Measurements from ENCODE around the gene PFKP. TPM values are rescaled to one million over a fixed set of nuclear protein-coding genes. Genes with fewer than 3 reads are reported as not detected.

The PFKP gene
- polyA plus RNA-seq, 2 of the 4 experiments (the other 2 are of a cell fraction) = 164 to 279 TPM

DNA sequence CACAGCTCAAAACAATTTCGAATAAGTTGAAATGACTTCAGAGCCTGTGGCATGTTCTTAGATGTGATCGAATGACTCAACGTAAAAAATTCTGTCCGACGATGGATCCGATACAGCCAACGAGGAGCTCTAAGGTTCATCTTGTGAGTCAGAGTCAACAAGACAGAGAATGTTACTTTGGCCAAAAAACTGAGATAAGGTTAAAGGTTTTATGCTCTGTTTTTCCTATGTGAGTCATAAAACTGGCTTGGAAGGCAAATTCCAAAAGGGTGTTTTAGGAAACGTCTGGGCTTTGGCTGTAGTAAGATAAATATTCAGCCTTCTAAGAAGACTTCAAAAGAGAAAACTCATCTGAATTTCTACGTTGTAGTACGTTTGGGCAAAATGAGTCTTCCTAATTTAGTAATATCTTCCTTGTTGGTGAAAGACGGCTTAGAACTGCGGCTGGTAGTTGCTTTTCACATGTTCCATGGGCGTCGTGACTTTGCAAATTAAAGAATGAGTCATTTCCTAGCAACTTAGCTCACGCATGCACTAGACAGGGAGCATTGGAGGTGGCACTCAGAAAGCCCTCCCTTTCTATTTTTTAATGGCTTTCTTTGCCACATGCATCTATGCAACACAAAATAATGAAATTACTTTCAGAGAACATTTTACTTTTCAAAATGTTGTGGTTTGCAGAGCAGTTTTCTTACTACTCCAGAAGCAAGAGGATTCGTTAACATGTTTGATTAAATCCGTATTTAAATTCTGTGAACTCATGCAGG, 28.2 kb downstream of the PFKP start:
- H3K4me2 ChIP-seq = peak overlapping the region; percentile 89
- peak; percentile 71 to 82 for ATAC-seq
- 2% methylated on average over 17 of the region's 17 CpGs for WGBS (ENCODE audit: missing lambda C conversion rate)
- H3K9me3 ChIP-seq = no peaks in the 10 kb centered on the region
- ChIA-PET CTCF (interaction anchor here (0.8 to 1.9 kb wide), 6 partner anchors 10 to 51 kb away, joined by 3 to 5 read pairs (median 4); no protein-coding TSS in a partner anchor), POLR2A (interaction anchor here (1.2 to 3.2 kb wide), 7 partner anchors 12 to 77 kb away, joined by 3 to 33 read pairs (median 8); partner anchors contain the start of gene PITRM1)
- peak overlapping the region; percentile 92 to 99 for H3K27ac ChIP-seq
- H3K4me3 ChIP-seq = peak overlapping the region; percentile 29
- peaks cover 90% of the 10 kb centered on the region for H3K4me1 ChIP-seq
- DNase-seq (ENCODE audit: low read depth in 1 of 2, low spot score in 1 of 2) = peak; percentile 92 to 98
- FAIRE-seq = peak; percentile 85
- TF ChIP-seq, protein P1, sequence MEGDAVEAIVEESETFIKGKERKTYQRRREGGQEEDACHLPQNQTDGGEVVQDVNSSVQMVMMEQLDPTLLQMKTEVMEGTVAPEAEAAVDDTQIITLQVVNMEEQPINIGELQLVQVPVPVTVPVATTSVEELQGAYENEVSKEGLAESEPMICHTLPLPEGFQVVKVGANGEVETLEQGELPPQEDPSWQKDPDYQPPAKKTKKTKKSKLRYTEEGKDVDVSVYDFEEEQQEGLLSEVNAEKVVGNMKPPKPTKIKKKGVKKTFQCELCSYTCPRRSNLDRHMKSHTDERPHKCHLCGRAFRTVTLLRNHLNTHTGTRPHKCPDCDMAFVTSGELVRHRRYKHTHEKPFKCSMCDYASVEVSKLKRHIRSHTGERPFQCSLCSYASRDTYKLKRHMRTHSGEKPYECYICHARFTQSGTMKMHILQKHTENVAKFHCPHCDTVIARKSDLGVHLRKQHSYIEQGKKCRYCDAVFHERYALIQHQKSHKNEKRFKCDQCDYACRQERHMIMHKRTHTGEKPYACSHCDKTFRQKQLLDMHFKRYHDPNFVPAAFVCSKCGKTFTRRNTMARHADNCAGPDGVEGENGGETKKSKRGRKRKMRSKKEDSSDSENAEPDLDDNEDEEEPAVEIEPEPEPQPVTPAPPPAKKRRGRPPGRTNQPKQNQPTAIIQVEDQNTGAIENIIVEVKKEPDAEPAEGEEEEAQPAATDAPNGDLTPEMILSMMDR (IDR thresholded peaks at IDR 0.05) = no peak
- TF ChIP-seq JUN (IDR thresholded peaks at IDR 0.05) (peak; percentile 97), RCOR1 (IDR thresholded peaks at IDR 0.05; ENCODE audit: low read depth, low read length) (no peak), MYC (IDR thresholded peaks at IDR 0.05; ENCODE audit: borderline replicate concordance, low read length) (no peak), KDM1A (IDR thresholded peaks at IDR 0.05; ENCODE audit: low read depth) (no peak), TFCP2L1 (CRISPR knock-in tag; IDR thresholded peaks at IDR 0.05) (0 out of 2 replicates have a peak, but pooled peaks have one; percentile 9), RAD21 (conservative IDR thresholded peaks at IDR 0.05 in 1 of 2, IDR thresholded peaks at IDR 0.05 in 1 of 2) (peak in 1 of 2 experiments; percentile 7; a peak in 1 of 5 replicates), CHD2 (IDR thresholded peaks at IDR 0.05; ENCODE audit: low read length, partially characterized antibody) (no peak), SREBF2 (IDR thresholded peaks at IDR 0.05) (no peak), FOXS1 (CRISPR knock-in tag; IDR thresholded peaks at IDR 0.05) (peak; percentile 14; the same call in 1 of the 2 replicates), FOSB (CRISPR knock-in tag; IDR thresholded peaks at IDR 0.05) (no peak), BHLHE40 (IDR thresholded peaks at IDR 0.05; ENCODE audit: low read depth, low read length) (no peak), CBX8 (IDR thresholded peaks at IDR 0.05) (no peak), JUNB (IDR thresholded peaks at IDR 0.05) (peak; percentile 100), ESRRA (IDR thresholded peaks at IDR 0.05; ENCODE audit: borderline replicate concordance, low read length) (no peak), EHMT2 (IDR thresholded peaks at IDR 0.05; ENCODE audit: low read depth) (no peak), ZFP36 (IDR thresholded peaks at IDR 0.05; ENCODE audit: borderline replicate concordance, partially characterized antibody) (no peak), CEBPB (IDR thresholded peaks at IDR 0.05) (peak in 1 of 2 experiments; percentile 69; a peak in 2 of 4 replicates), POLR2AphosphoS2 (conservative IDR thresholded peaks at IDR 0.05; ENCODE audit: low read length) (no peak), HDAC2 (IDR thresholded peaks at IDR 0.05) (no peak), MAFK (IDR thresholded peaks at IDR 0.05; ENCODE audit: partially characterized antibody) (peak; percentile 97), TP53 (CRISPR knock-in tag; IDR thresholded peaks at IDR 0.05) (no peak), FOSL2 (IDR thresholded peaks at IDR 0.05) (peak; percentile 99), FOSL2 (CRISPR knock-in tag; IDR thresholded peaks at IDR 0.05) (peak; percentile 99), KDM5A (IDR thresholded peaks at IDR 0.05) (no peak), NPAS2 (CRISPR knock-in tag; IDR thresholded peaks at IDR 0.05; ENCODE audit: borderline replicate concordance) (no peak), POLR2A (IDR thresholded peaks at IDR 0.05; ENCODE audit: low read length) (no peak), EP300 (IDR thresholded peaks at IDR 0.05) (peak; percentile 91 to 97; a peak in 4 of 5 replicates), HEYL (CRISPR knock-in tag; IDR thresholded peaks at IDR 0.05) (no peak), HOXB5 (CRISPR knock-in tag; IDR thresholded peaks at IDR 0.05) (no peak; the same call in 1 of the 2 replicates)
- TF ChIP-seq, protein P2, sequence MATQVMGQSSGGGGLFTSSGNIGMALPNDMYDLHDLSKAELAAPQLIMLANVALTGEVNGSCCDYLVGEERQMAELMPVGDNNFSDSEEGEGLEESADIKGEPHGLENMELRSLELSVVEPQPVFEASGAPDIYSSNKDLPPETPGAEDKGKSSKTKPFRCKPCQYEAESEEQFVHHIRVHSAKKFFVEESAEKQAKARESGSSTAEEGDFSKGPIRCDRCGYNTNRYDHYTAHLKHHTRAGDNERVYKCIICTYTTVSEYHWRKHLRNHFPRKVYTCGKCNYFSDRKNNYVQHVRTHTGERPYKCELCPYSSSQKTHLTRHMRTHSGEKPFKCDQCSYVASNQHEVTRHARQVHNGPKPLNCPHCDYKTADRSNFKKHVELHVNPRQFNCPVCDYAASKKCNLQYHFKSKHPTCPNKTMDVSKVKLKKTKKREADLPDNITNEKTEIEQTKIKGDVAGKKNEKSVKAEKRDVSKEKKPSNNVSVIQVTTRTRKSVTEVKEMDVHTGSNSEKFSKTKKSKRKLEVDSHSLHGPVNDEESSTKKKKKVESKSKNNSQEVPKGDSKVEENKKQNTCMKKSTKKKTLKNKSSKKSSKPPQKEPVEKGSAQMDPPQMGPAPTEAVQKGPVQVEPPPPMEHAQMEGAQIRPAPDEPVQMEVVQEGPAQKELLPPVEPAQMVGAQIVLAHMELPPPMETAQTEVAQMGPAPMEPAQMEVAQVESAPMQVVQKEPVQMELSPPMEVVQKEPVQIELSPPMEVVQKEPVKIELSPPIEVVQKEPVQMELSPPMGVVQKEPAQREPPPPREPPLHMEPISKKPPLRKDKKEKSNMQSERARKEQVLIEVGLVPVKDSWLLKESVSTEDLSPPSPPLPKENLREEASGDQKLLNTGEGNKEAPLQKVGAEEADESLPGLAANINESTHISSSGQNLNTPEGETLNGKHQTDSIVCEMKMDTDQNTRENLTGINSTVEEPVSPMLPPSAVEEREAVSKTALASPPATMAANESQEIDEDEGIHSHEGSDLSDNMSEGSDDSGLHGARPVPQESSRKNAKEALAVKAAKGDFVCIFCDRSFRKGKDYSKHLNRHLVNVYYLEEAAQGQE (IDR thresholded peaks at IDR 0.05) = no peak
- TF ChIP-seq, protein P3, sequence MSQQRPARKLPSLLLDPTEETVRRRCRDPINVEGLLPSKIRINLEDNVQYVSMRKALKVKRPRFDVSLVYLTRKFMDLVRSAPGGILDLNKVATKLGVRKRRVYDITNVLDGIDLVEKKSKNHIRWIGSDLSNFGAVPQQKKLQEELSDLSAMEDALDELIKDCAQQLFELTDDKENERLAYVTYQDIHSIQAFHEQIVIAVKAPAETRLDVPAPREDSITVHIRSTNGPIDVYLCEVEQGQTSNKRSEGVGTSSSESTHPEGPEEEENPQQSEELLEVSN (IDR thresholded peaks at IDR 0.05; ENCODE audit: borderline replicate concordance, low read depth) = no peak; the same call in 1 of the 2 replicates
- TF ChIP-seq, protein P4, sequence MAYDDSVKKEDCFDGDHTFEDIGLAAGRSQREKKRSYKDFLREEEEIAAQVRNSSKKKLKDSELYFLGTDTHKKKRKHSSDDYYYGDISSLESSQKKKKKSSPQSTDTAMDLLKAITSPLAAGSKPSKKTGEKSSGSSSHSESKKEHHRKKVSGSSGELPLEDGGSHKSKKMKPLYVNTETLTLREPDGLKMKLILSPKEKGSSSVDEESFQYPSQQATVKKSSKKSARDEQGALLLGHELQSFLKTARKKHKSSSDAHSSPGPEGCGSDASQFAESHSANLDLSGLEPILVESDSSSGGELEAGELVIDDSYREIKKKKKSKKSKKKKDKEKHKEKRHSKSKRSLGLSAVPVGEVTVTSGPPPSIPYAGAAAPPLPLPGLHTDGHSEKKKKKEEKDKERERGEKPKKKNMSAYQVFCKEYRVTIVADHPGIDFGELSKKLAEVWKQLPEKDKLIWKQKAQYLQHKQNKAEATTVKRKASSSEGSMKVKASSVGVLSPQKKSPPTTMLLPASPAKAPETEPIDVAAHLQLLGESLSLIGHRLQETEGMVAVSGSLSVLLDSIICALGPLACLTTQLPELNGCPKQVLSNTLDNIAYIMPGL (CRISPR knock-in tag; IDR thresholded peaks at IDR 0.05; ENCODE audit: borderline replicate concordance) = no peak
- TF ChIP-seq, protein P5, sequence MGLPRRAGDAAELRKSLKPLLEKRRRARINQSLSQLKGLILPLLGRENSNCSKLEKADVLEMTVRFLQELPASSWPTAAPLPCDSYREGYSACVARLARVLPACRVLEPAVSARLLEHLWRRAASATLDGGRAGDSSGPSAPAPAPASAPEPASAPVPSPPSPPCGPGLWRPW (IDR thresholded peaks at IDR 0.05) = no peak

Data from A549 (cell line).